H1 (cell line): ENCODE data around the gene STRN. TPM values are rescaled to one million over a fixed set of nuclear protein-coding genes. Genes with fewer than 3 reads are reported as not detected.

Source experiments
- CTCF ChIA-PET: fragments of 300-600 bp; sonication (Branson Sonifier 250); formaldehyde crosslinking; loops from one replicate; lab custom pipeline; 2021; ENCODE audit not compliant: partially characterized antibody; lab: Charles Lee
- POLR2A ChIA-PET: fragments of 300-600 bp; sonication (Branson Sonifier 250); formaldehyde crosslinking; loops from one replicate; lab custom pipeline; 2021; ENCODE audit warnings: inconsistent platforms; ENCODE audit not compliant: partially characterized antibody; lab: Charles Lee
- DNase-seq, 2 experiments: peaks; one replicate each; pipeline versions ENCODE4 v3.0.0 to v3.0.0-alpha.2; 2010 to 2022; ENCODE audit warnings: low spot score in 2 of 2, low read depth in 1 of 2, mixed read lengths in 1 of 2
- FAIRE-seq: peaks from 2 replicates; lab custom pipeline; 2011; peaks lifted over from hg19 to GRCh38; lab: Jason Lieb, UNC
- H2AFZ ChIP-seq: 2 replicates; pipeline ENCODE4 v1.8.1; 2012; ENCODE audit warnings: low read length, inconsistent platforms
- H2AK5ac ChIP-seq: 2 replicates; pipeline ENCODE4 v1.6.1; 2013; ENCODE audit warnings: low read depth, low read length
- H2BK120ac ChIP-seq: replicated peaks from 2 replicates; pipeline ENCODE3; 2013; ENCODE audit warnings: low read depth, low read length, inconsistent platforms
- H2BK12ac ChIP-seq: 2 replicates; pipeline ENCODE4 v1.6.1; 2013; ENCODE audit warnings: low read depth, low read length
- H2BK15ac ChIP-seq: 2 replicates; pipeline ENCODE4 v1.6.1; 2013; ENCODE audit warnings: low read length
- H2BK20ac ChIP-seq: 2 replicates; pipeline ENCODE4 v1.6.1; 2013; ENCODE audit warnings: low read length
- H2BK5ac ChIP-seq: 2 replicates; pipeline ENCODE4 v1.6.1; 2013; ENCODE audit warnings: low read depth, low read length
- H3K14ac ChIP-seq: 2 replicates; pipeline ENCODE4 v1.6.1; 2013; ENCODE audit warnings: inconsistent platforms; ENCODE audit not compliant: insufficient read length
- H3K18ac ChIP-seq: 2 replicates; pipeline ENCODE4 v1.6.1; 2013; ENCODE audit warnings: low read length; ENCODE audit errors: extremely low read depth
- H3K23ac ChIP-seq: 2 replicates; pipeline ENCODE4 v1.6.1; 2013; ENCODE audit warnings: inconsistent platforms; ENCODE audit not compliant: insufficient read length
- H3K23me2 ChIP-seq: 2 replicates; pipeline ENCODE4 v1.6.1; 2013; ENCODE audit warnings: low read depth, low read length
- H3K27ac ChIP-seq: 2 replicates; pipeline ENCODE4 v1.6.1; 2011; ENCODE audit warnings: low read depth, low read length, inconsistent platforms
- H3K27me3 ChIP-seq, 4 experiments: replicated peaks in 1 of 4; 1 replicate in 1 of 4; 2 replicates in 3 of 4; pipeline versions ENCODE4 v1.6.1 to v1.8.1; 2011 to 2013; ENCODE audit warnings: low read length in 3 of 4, mild to moderate bottlenecking in 3 of 4, inconsistent platforms in 2 of 4, mixed read lengths in 2 of 4, moderate library complexity in 1 of 4; ENCODE audit not compliant: control insufficient read depth in 3 of 4, insufficient read depth in 3 of 4; ENCODE audit errors: extremely low read depth in 1 of 4
- H3K36me3 ChIP-seq, 4 experiments: 2 replicates each; pipeline versions ENCODE4 v1.6.1 to v1.8.1; 2011 to 2013; ENCODE audit warnings: mild to moderate bottlenecking in 4 of 4, low read length in 3 of 4, moderate library complexity in 2 of 4, control low read depth in 1 of 4, inconsistent platforms in 1 of 4; ENCODE audit not compliant: insufficient read depth in 4 of 4, control insufficient read depth in 2 of 4
- H3K4ac ChIP-seq: replicated peaks from 2 replicates; pipeline ENCODE3; 2013; ENCODE audit warnings: low read length, low read depth, mixed read lengths, inconsistent platforms; ENCODE audit not compliant: insufficient read length
- H3K4me1 ChIP-seq, 4 experiments: replicated peaks in 1 of 4; 1 replicate in 1 of 4; 2 replicates in 3 of 4; pipeline versions ENCODE4 v1.6.1 to v1.8.1; 2011 to 2013; ENCODE audit warnings: low read length in 3 of 4, inconsistent platforms in 2 of 4, mixed read lengths in 1 of 4; ENCODE audit not compliant: insufficient read depth in 4 of 4, control insufficient read depth in 3 of 4
- H3K4me2 ChIP-seq, 2 experiments: 2 replicates each; pipeline versions ENCODE4 v1.6.1 to v1.8.1; 2011 to 2013; ENCODE audit warnings: low read depth in 2 of 2, low read length in 2 of 2, control low read depth in 1 of 2, inconsistent platforms in 1 of 2, mild to moderate bottlenecking in 1 of 2; ENCODE audit not compliant: insufficient read depth in 1 of 2
- H3K4me3 ChIP-seq, 4 experiments: fragments of 200-600, 300-600 bp in 1 of 4; sonication (generic), shearing (Covaris generic), sonication (Bioruptor Twin) in 1 of 4; 2 replicates each; pipeline versions ENCODE4 v1.5.1 to v1.8.1; 2011 to 2016; ENCODE audit warnings: low read length in 4 of 4, low read depth in 3 of 4, control low read depth in 2 of 4, inconsistent platforms in 2 of 4, mild to moderate bottlenecking in 2 of 4, mixed read lengths in 1 of 4, moderate library complexity in 1 of 4; ENCODE audit not compliant: insufficient read depth in 2 of 4; ENCODE audit errors: extremely low read depth in 1 of 4
- H3K56ac ChIP-seq: replicated peaks from 2 replicates; pipeline ENCODE3; 2013; ENCODE audit warnings: low read depth, mild to moderate bottlenecking, mixed read lengths, low read length, inconsistent platforms; ENCODE audit not compliant: insufficient read length
- H3K79me1 ChIP-seq: 2 replicates; pipeline ENCODE4 v1.6.1; 2013; ENCODE audit warnings: low read depth, low read length, control low read depth
- H3K79me2 ChIP-seq, 2 experiments: 2 replicates each; pipeline versions ENCODE4 v1.6.1 to v1.8.1; 2012 to 2013; ENCODE audit warnings: low read length in 2 of 2, mild to moderate bottlenecking in 2 of 2, inconsistent platforms in 1 of 2; ENCODE audit not compliant: insufficient read depth in 2 of 2, control insufficient read depth in 1 of 2
- H3K9ac ChIP-seq, 4 experiments: replicated peaks in 1 of 4; 1 replicate in 1 of 4; 2 replicates in 3 of 4; pipeline versions ENCODE4 v1.6.1 to v1.8.1; 2011 to 2013; ENCODE audit warnings: low read depth in 3 of 4, low read length in 3 of 4, control low read depth in 2 of 4, mild to moderate bottlenecking in 2 of 4, moderate library complexity in 2 of 4, inconsistent platforms in 1 of 4; ENCODE audit errors: extremely low read depth in 1 of 4
- H3K9me3 ChIP-seq, 2 experiments: 2 replicates each; pipeline versions ENCODE4 v1.6.1 to v1.8.1; 2012 to 2013; ENCODE audit warnings: mild to moderate bottlenecking in 2 of 2, moderate library complexity in 2 of 2, control low read depth in 1 of 2, inconsistent platforms in 1 of 2, low read depth in 1 of 2, low read length in 1 of 2, mixed read lengths in 1 of 2; ENCODE audit not compliant: insufficient read depth in 2 of 2
- H4K20me1 ChIP-seq, 2 experiments: replicated peaks in 1 of 2; 2 replicates each; pipeline versions ENCODE3 to v1.8.1; 2011 to 2013; ENCODE audit warnings: inconsistent platforms in 2 of 2, low read length in 2 of 2, mild to moderate bottlenecking in 1 of 2; ENCODE audit not compliant: insufficient read depth in 2 of 2, control insufficient read depth in 1 of 2
- H4K5ac ChIP-seq: 2 replicates; pipeline ENCODE4 v1.6.1; 2013; ENCODE audit warnings: low read length, low read depth, mixed read lengths, inconsistent platforms; ENCODE audit not compliant: insufficient read length
- H4K8ac ChIP-seq: 2 replicates; pipeline ENCODE4 v1.8.0; 2013; ENCODE audit warnings: mild to moderate bottlenecking, moderate library complexity, low read length, inconsistent platforms; ENCODE audit not compliant: insufficient read depth; ENCODE audit errors: extremely low read depth
- H4K91ac ChIP-seq: replicated peaks from 2 replicates; pipeline ENCODE3; 2013; ENCODE audit warnings: low read length, mixed read lengths, inconsistent platforms; ENCODE audit not compliant: insufficient read length
- ASH2L ChIP-seq: fragments of 200-600, 300-600 bp; sonication (generic); IDR thresholded peaks from one replicate; pipeline ENCODE4 v1.7.1; 2017; ENCODE audit warnings: low read length
- BACH1 ChIP-seq: IDR thresholded peaks from 2 replicates; pipeline ENCODE4 v1.6.1; 2012; ENCODE audit warnings: low read length, improper control_type of control experiment
- BCL11A ChIP-seq, 2 experiments: IDR thresholded peaks; one replicate each; pipeline ENCODE4 v1.6.1; 2011; ENCODE audit warnings: low read depth in 2 of 2, low read length in 2 of 2, mild to moderate bottlenecking in 2 of 2
- CEBPB ChIP-seq: IDR thresholded peaks from 2 replicates; pipeline ENCODE4 v1.6.1; 2012; ENCODE audit warnings: low read depth, low read length
- EZH2 ChIP-seq: fragments of 200-600 bp; sonication (generic); IDR thresholded peaks from 2 replicates; pipeline ENCODE4 v1.7.1; 2012; ENCODE audit warnings: low read depth, mild to moderate bottlenecking, moderate library complexity, low read length, inconsistent platforms; ENCODE audit not compliant: severe bottlenecking
- GTF2F1 ChIP-seq: IDR thresholded peaks from 2 replicates; pipeline ENCODE4 v1.6.1; 2012; ENCODE audit warnings: low read depth, low read length, improper control_type of control experiment, borderline replicate concordance
- PHF8 ChIP-seq: fragments of 200-600 bp; sonication (generic); conservative IDR thresholded peaks from 2 replicates; pipeline ENCODE4 v1.7.1; 2012; ENCODE audit warnings: low read depth, mild to moderate bottlenecking, inconsistent platforms, low read length, moderate library complexity
- RAD21 ChIP-seq, 2 experiments: IDR thresholded peaks in 1 of 2; conservative IDR thresholded peaks in 1 of 2; 2 replicates each; pipeline ENCODE4 v1.6.1; 2011; ENCODE audit warnings: low read depth in 2 of 2, low read length in 2 of 2, improper control_type of control experiment in 1 of 2, inconsistent platforms in 1 of 2, mild to moderate bottlenecking in 1 of 2, moderate library complexity in 1 of 2
- RNF2 ChIP-seq: fragments of 200-900, 300-1000 bp; sonication (generic); IDR thresholded peaks from 2 replicates; pipeline ENCODE4 v1.7.1; 2016; ENCODE audit warnings: borderline replicate concordance, low read depth, mild to moderate bottlenecking, antibody characterized with exemption, low read length; ENCODE audit not compliant: poor library complexity, severe bottlenecking; ENCODE audit errors: missing control alignments
- SIN3A ChIP-seq, 2 experiments: IDR thresholded peaks in 1 of 2; conservative IDR thresholded peaks in 1 of 2; 2 replicates each; pipeline ENCODE4 v1.6.1; 2011 to 2012; ENCODE audit warnings: low read length in 2 of 2, improper control_type of control experiment in 1 of 2, low read depth in 1 of 2, mild to moderate bottlenecking in 1 of 2
- WGBS, 2 experiments: shearing (Covaris generic) in 1 of 2; methylation state at CpG; one replicate each; pipeline versions ENCODE4 v1.1.6 to v1.1.7; 2013 to 2015; ENCODE audit warnings: low lambda C conversion rate in 2 of 2, mixed read lengths in 2 of 2, inconsistent platforms in 1 of 2, low coverage in 1 of 2, missing lambda C conversion rate in 1 of 2; ENCODE audit not compliant: insufficient replicate concordance in 2 of 2, insufficient coverage in 1 of 2, insufficient read length in 1 of 2; ENCODE audit errors: extremely low coverage in 1 of 2, missing lambda C conversion rate in 1 of 2; 5-methylcytosine and 5-hydroxymethylcytosine counted together
- polyA plus RNA-seq, 7 experiments: library from polyadenylated mRNA; depleted of rRNA in 3 of 7; stranded (reverse) in 5 of 7; unstranded in 2 of 7; fragments of >200 nt in 5 of 7; fragments of 200-250 nt in 2 of 7; gene quantifications; 1 replicate in 5 of 7; 2 replicates in 1 of 7; 4 replicates in 1 of 7; pipeline versions ENCODE4 v1.2.1 to v1.2.3, GENCODE V29; 2011 to 2013; ENCODE audit warnings: missing spikeins in 2 of 7, mixed read lengths in 2 of 7
- total RNA-seq: library from RNA; stranded (reverse); fragmentation: NEBNext Ultra II Directional; extraction: Animal tissue kit (Norgen Biotek cat#: 25700); gene quantifications from 2 replicates; pipeline ENCODE4 v1.2.1, GENCODE V29; 2021
- TF ChIP-seq, protein P1 (sequence below): IDR thresholded peaks from 2 replicates; pipeline ENCODE4 v1.6.1; 2012; ENCODE audit warnings: low read length, inconsistent platforms

The STRN gene
- total and polyA plus RNA-seq, 2 of the 8 experiments (the other 6 are each of a cell fraction or from before 2014, with no cell fraction given) = 8.3 to 47.0 TPM

DNA sequence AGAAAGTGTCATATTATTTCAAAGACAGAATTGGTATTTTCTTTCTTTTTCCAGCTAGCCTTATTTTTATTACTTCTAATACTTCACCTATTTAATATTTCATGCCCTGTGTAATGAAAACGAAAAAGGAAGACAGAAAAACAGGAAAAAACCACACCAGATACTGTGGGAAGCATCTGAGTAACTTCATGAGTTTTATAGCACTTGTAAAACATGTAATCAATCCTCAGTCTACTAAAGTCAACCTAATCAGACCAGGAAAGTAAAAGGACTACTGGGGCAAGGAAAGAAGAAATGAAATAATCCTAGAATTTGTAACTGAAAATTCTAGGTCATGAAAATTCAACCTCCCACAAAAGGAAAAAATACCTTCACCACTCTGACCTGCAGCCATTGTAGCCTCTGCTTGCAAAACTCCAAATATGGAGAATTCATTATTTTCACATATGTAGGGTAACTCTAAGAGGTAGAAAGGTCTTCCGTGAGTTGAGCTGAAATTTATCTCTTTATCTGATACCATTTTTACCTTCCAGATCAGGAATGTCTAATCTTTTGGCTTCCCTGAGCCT is 34.7 kb upstream of the STRN start:
- H3K79me2 ChIP-seq = no peaks in the 10 kb centered on the region
- H4K5ac ChIP-seq = no peak overlapping the region
- POLR2A ChIA-PET = no interaction called here
- no peak overlapping the region for H3K9ac ChIP-seq
- H2AK5ac ChIP-seq = no peak overlapping the region
- FAIRE-seq = no peak
- H2BK20ac ChIP-seq = no peak overlapping the region
- no peaks in the 10 kb centered on the region for H3K79me1 ChIP-seq
- H2BK15ac ChIP-seq = no peak overlapping the region
- no peak overlapping the region for H3K14ac ChIP-seq
- no peak overlapping the region for H3K27ac ChIP-seq
- no peaks in the 10 kb centered on the region for H3K9me3 ChIP-seq
- H4K91ac ChIP-seq = no peak overlapping the region
- whole genome bisulfite sequencing, 2 experiments = 90% methylated on average over 2 of the region's 2 CpGs; no CpG with 5 or more reads in 1 of the 2 experiments
- H3K18ac ChIP-seq = no peak overlapping the region
- H3K36me3 ChIP-seq = peaks cover 3 to 22% (median 9%) of the 10 kb centered on the region in 4 experiments; a peak in 6 of 8 replicates
- H3K23ac ChIP-seq = no peak overlapping the region
- H3K4ac ChIP-seq = no peak overlapping the region
- no peak overlapping the region for H4K8ac ChIP-seq
- H3K4me2 ChIP-seq = no peak overlapping the region
- no peak overlapping the region for H2BK120ac ChIP-seq
- CTCF ChIA-PET = interaction anchor here (0.7 to 1.4 kb wide), 3 partner anchors 9 to 85 kb away, joined by 3 to 5 read pairs (median 4); no protein-coding TSS in a partner anchor
- H3K4me1 ChIP-seq = no peaks in the 10 kb centered on the region
- H2BK12ac ChIP-seq = no peak overlapping the region
- H3K23me2 ChIP-seq = no peaks in the 10 kb centered on the region
- H2BK5ac ChIP-seq = no peak overlapping the region
- no peak overlapping the region for H3K56ac ChIP-seq
- no peak overlapping the region for H2AFZ ChIP-seq
- H3K27me3 ChIP-seq = no peaks in the 10 kb centered on the region
- no peaks in the 10 kb centered on the region for H4K20me1 ChIP-seq
- H3K4me3 ChIP-seq = no peak overlapping the region
- no peak for DNase-seq
- TF ChIP-seq CEBPB (no peak), RAD21 (IDR thresholded peaks at IDR 0.05 in 1 of 2, conservative IDR thresholded peaks at IDR 0.05 in 1 of 2; ENCODE audit: low read depth in 2 of 2, low read length in 2 of 2) (no peak), RNF2 (no peak), BACH1 (no peak), GTF2F1 (no peak), ASH2L (no peak), EZH2 (no peak), SIN3A (conservative IDR thresholded peaks at IDR 0.05 in 1 of 2, IDR thresholded peaks at IDR 0.05 in 1 of 2; ENCODE audit: low read depth in 1 of 2, low read length in 2 of 2) (no peak), BCL11A (IDR thresholded peaks at IDR 0.05; ENCODE audit: low read depth in 2 of 2, low read length in 2 of 2) (no peak), PHF8 (no peak)
- TF ChIP-seq, protein P1, sequence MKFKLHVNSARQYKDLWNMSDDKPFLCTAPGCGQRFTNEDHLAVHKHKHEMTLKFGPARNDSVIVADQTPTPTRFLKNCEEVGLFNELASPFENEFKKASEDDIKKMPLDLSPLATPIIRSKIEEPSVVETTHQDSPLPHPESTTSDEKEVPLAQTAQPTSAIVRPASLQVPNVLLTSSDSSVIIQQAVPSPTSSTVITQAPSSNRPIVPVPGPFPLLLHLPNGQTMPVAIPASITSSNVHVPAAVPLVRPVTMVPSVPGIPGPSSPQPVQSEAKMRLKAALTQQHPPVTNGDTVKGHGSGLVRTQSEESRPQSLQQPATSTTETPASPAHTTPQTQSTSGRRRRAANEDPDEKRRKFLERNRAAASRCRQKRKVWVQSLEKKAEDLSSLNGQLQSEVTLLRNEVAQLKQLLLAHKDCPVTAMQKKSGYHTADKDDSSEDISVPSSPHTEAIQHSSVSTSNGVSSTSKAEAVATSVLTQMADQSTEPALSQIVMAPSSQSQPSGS = no peak
